ENCODE measurements around the gene FLNA. TPM values are rescaled to one million over a fixed set of nuclear protein-coding genes. Genes with fewer than 3 reads are reported as not detected.

FLNA gene
- total RNA-seq, 1 donor from 2014 or later, result 225 TPM

DNA sequence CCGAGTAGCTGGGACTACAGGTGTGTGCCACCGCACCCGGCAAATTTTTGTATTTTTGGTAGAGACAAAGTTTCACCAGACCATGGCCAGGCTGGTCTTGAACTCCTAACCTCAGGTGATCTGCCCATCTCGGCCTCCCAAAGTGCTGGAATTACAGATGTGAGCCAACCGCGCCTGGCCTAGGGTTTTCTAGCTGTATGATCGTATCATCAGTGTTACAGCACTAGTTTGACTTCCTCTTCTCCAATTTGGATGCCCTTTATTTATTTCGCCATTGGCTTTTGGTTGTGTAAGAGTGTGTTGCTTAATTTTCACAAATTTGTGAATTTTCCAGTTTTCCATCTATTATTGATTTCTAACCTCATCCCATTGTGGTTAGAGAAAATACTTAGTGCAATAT is 73.6 kb downstream of the FLNA start:
- Histone ChIP-seq H3K27me3 (ENCODE audit: low read depth) (no peaks in the 10 kb centered on the region), H3K36me3 (no peaks in the 10 kb centered on the region), H3K4me1 (no peaks in the 10 kb centered on the region), H3K9me3 (replicated peaks) (no peaks in the 10 kb centered on the region), H3K4me3 (no peak overlapping the region), H3K27ac (replicated peaks) (no peak overlapping the region)
- TF ChIP-seq CTCF (IDR thresholded peaks at IDR 0.05; ENCODE audit: borderline replicate concordance), result no peak
- intact Hi-C loops (cut with micrococcal nuclease), result no loop called here
- no peak for DNase-seq

Other genes starting within 250 kb of the FLNA start
- not detected for gene OPN1LW, start 230.4 kb downstream of the FLNA start, total RNA-seq
- gene OPN1MW, start 192.0 kb downstream of the FLNA start, total RNA-seq, result not detected
- gene OPN1MW2, start 154.9 kb downstream of the FLNA start, total RNA-seq, result not detected
- not detected for gene OPN1MW3, start 117.1 kb downstream of the FLNA start, total RNA-seq
- gene TEX28, start 79.5 kb downstream of the FLNA start, total RNA-seq, result not detected
- 11.7 TPM for gene TKTL1, start 78.8 kb downstream of the FLNA start, total RNA-seq
- gene EMD, start 4.7 kb upstream of the FLNA start, total RNA-seq, result 55.6 TPM
- gene RPL10, start 23.7 kb upstream of the FLNA start, total RNA-seq, result 1,850 TPM
- gene DNASE1L1, start 34.6 kb upstream of the FLNA start, total RNA-seq, result 56.3 TPM
- gene TAFAZZIN, start 36.9 kb upstream of the FLNA start, total RNA-seq, result 39.8 TPM
- 84.1 TPM for gene ATP6AP1, start 54.0 kb upstream of the FLNA start, total RNA-seq
- gene GDI1, start 62.5 kb upstream of the FLNA start, total RNA-seq, result 79.3 TPM
- 41.1 TPM for gene FAM50A, start 69.5 kb upstream of the FLNA start, total RNA-seq
- 16.6 TPM for gene PLXNA3, start 83.6 kb upstream of the FLNA start, total RNA-seq
- 18.0 TPM for gene LAGE3, start 104.6 kb upstream of the FLNA start, total RNA-seq
- gene UBL4A, start 112.0 kb upstream of the FLNA start, total RNA-seq, result 60.2 TPM
- 10.4 TPM for gene SLC10A3, start 116.0 kb upstream of the FLNA start, total RNA-seq
- gene FAM3A, start 141.6 kb upstream of the FLNA start, total RNA-seq, result 52.0 TPM
- gene G6PD, start 172.2 kb upstream of the FLNA start, total RNA-seq, result 10.9 TPM
- gene IKBKG, start 173.0 kb upstream of the FLNA start, total RNA-seq, result 14.8 TPM
- gene CTAG1A, start 210.5 kb upstream of the FLNA start, total RNA-seq, result not detected
- not detected for gene CTAG1B, start 244.6 kb upstream of the FLNA start, total RNA-seq

Measured in left ventricle myocardium inferior (tissue), 1 donor.